Breast epithelium (tissue), 4 donors: ENCODE measurements around the gene ZSCAN1. TPM values are rescaled to one million over a fixed set of nuclear protein-coding genes. Genes with fewer than 3 reads are reported as not detected.

Experiments used
- DNase-seq, 2 donors: peaks; one replicate each; pipeline ENCODE4 v3.0.0-alpha.2; 2019; ENCODE audit warnings: low spot score in 2 of 2
- H3K27ac ChIP-seq, 2 donors: fragments of 200-600 bp; sonication (generic) in 1 of 2; one replicate each; pipeline ENCODE4 v1.5.1; 2016 to 2019; ENCODE audit warnings: mild to moderate bottlenecking in 1 of 2
- H3K27me3 ChIP-seq, 2 donors: fragments of 200-600 bp; sonication (generic) in 1 of 2; one replicate each; pipeline versions ENCODE4 v1.5.1 to v1.6.0; 2017 to 2019; ENCODE audit warnings: control low read depth in 1 of 2, mild to moderate bottlenecking in 1 of 2
- H3K36me3 ChIP-seq: fragments of 200-600 bp; one replicate; pipeline ENCODE4 v1.5.1; 2019
- H3K4me1 ChIP-seq, 2 donors: fragments of 200-600 bp; sonication (generic); one replicate each; pipeline ENCODE4 v1.5.1; 2016 to 2019; ENCODE audit warnings: control low read depth in 1 of 2
- H3K4me3 ChIP-seq, 3 donors: fragments of 200-600 bp; sonication (generic); 1 replicate in 2 of 3; 2 replicates in 1 of 3; pipeline ENCODE4 v1.5.1; 2016 to 2019; ENCODE audit warnings: mild to moderate bottlenecking in 3 of 3, moderate library complexity in 2 of 3
- H3K9me3 ChIP-seq, 2 donors: fragments of 200-600 bp; sonication (generic) in 1 of 2; one replicate each; pipeline ENCODE4 v1.5.1; 2016 to 2019; ENCODE audit warnings: control low read depth in 1 of 2
- POLR2A ChIP-seq: fragments of 450-650 bp; IDR thresholded peaks from one replicate; pipeline ENCODE4 v1.6.1; 2016; ENCODE audit warnings: antibody characterized with exemption, mild to moderate bottlenecking, moderate library complexity
- POLR2AphosphoS5 ChIP-seq, 3 donors: sonication (generic); formaldehyde crosslinking; IDR thresholded peaks; one replicate each; pipeline ENCODE4 v1.6.1; 2017; ENCODE audit warnings: antibody characterized with exemption in 3 of 3
- intact Hi-C: fragments of 100-400 bp; cut with DNase I; formaldehyde crosslinking; loops from one replicate; pipeline ENCODE4 v1.15.1; 2023; ENCODE audit warnings: low total_unique reads
- total RNA-seq, 3 donors: library from RNA; depleted of rRNA; stranded (reverse); fragments of >200 nt; gene quantifications; one replicate each; pipeline ENCODE4 v1.1.0, GENCODE V29; 2016
- TF ChIP-seq, protein P1 (sequence below), 3 donors: fragments of 450-650 bp; IDR thresholded peaks; one replicate each; pipeline ENCODE4 v1.5.1; 2016 to 2017; ENCODE audit warnings: antibody characterized with exemption in 3 of 3, mild to moderate bottlenecking in 3 of 3, moderate library complexity in 3 of 3

ZSCAN1 gene
- total RNA-seq, 3 donors from 2014 or later: 1.3 TPM; not detected in 2

- no peaks in the 10 kb centered on the region for H3K27me3 ChIP-seq
- no peaks in the 10 kb centered on the region for H3K4me1 ChIP-seq
- no peak overlapping the region for H3K27ac ChIP-seq
- intact Hi-C loops: loop anchor here (5.0 kb wide), 1 partner anchor 1361 kb away; no protein-coding TSS in a partner anchor
- peaks cover 14% of the 10 kb centered on the region for H3K36me3 ChIP-seq
- H3K4me3 ChIP-seq: no peak overlapping the region
- peaks cover 62 to 86% of the 10 kb centered on the region in 2 donors for H3K9me3 ChIP-seq
- no peak for TF ChIP-seq POLR2A
- TF ChIP-seq, protein P1, sequence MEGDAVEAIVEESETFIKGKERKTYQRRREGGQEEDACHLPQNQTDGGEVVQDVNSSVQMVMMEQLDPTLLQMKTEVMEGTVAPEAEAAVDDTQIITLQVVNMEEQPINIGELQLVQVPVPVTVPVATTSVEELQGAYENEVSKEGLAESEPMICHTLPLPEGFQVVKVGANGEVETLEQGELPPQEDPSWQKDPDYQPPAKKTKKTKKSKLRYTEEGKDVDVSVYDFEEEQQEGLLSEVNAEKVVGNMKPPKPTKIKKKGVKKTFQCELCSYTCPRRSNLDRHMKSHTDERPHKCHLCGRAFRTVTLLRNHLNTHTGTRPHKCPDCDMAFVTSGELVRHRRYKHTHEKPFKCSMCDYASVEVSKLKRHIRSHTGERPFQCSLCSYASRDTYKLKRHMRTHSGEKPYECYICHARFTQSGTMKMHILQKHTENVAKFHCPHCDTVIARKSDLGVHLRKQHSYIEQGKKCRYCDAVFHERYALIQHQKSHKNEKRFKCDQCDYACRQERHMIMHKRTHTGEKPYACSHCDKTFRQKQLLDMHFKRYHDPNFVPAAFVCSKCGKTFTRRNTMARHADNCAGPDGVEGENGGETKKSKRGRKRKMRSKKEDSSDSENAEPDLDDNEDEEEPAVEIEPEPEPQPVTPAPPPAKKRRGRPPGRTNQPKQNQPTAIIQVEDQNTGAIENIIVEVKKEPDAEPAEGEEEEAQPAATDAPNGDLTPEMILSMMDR (IDR thresholded peaks at IDR 0.05): no peak
- TF ChIP-seq POLR2AphosphoS5 (IDR thresholded peaks at IDR 0.05): no peak
- DNase-seq: no peak
These were observed 59.2 kb downstream of the ZSCAN1 start for GRCh38 chr19:58093071-58093470.

- H3K27me3 ChIP-seq: no peaks in the 10 kb centered on the region
- DNase-seq: no peak
- no peaks in the 10 kb centered on the region for H3K4me1 ChIP-seq
- intact Hi-C loops: no loop called here
- H3K36me3 ChIP-seq: peaks cover 4% of the 10 kb centered on the region
- peaks cover 48 to 66% of the 10 kb centered on the region in 2 donors for H3K9me3 ChIP-seq
- H3K27ac ChIP-seq: no peak overlapping the region
- no peak overlapping the region for H3K4me3 ChIP-seq
- no peak for TF ChIP-seq POLR2AphosphoS5 (IDR thresholded peaks at IDR 0.05)
- no peak for TF ChIP-seq POLR2A
- TF ChIP-seq, protein P1 (IDR thresholded peaks at IDR 0.05): no peak
These were observed 61.5 kb downstream of the ZSCAN1 start for GRCh38 chr19:58095328-58095727.

GRCh38 chr19:58096884-58097283 is 63.1 kb downstream of the ZSCAN1 start:
- H3K9me3 ChIP-seq: peaks cover 39 to 51% of the 10 kb centered on the region in 2 donors
- no peak for DNase-seq
- H3K27me3 ChIP-seq: no peaks in the 10 kb centered on the region

GRCh38 chr19:58097349-58097748 is 63.5 kb downstream of the ZSCAN1 start:
- H3K27me3 ChIP-seq: no peaks in the 10 kb centered on the region
- peaks cover 34 to 51% of the 10 kb centered on the region in 2 donors for H3K9me3 ChIP-seq
- intact Hi-C loops: no loop called here
- peak overlapping the region; percentile 95 to 99 for H3K27ac ChIP-seq
- TF ChIP-seq, protein P1 (IDR thresholded peaks at IDR 0.05): no peak
- no peak for TF ChIP-seq POLR2A
- TF ChIP-seq POLR2AphosphoS5 (IDR thresholded peaks at IDR 0.05): no peak
- no peak for DNase-seq
- peaks cover 4% of the 10 kb centered on the region for H3K36me3 ChIP-seq
- no peaks in the 10 kb centered on the region for H3K4me1 ChIP-seq
- peak overlapping the region; percentile 71 to 98 (median 97) for H3K4me3 ChIP-seq

More at GRCh38 chr19:58096884-58097283, 63.1 kb downstream of the ZSCAN1 start:
- Histone ChIP-seq H3K4me3 (peak overlapping the region in 2 of 3 donors; percentile 97 to 98), H3K4me1 (no peaks in the 10 kb centered on the region), H3K36me3 (peaks cover 4% of the 10 kb centered on the region), H3K27ac (peak overlapping the region; percentile 95 to 99)
- intact Hi-C loops: no loop called here
- TF ChIP-seq POLR2AphosphoS5 (IDR thresholded peaks at IDR 0.05): no peak
- TF ChIP-seq POLR2A: no peak
- TF ChIP-seq, protein P1 (IDR thresholded peaks at IDR 0.05): no peak

DNA sequence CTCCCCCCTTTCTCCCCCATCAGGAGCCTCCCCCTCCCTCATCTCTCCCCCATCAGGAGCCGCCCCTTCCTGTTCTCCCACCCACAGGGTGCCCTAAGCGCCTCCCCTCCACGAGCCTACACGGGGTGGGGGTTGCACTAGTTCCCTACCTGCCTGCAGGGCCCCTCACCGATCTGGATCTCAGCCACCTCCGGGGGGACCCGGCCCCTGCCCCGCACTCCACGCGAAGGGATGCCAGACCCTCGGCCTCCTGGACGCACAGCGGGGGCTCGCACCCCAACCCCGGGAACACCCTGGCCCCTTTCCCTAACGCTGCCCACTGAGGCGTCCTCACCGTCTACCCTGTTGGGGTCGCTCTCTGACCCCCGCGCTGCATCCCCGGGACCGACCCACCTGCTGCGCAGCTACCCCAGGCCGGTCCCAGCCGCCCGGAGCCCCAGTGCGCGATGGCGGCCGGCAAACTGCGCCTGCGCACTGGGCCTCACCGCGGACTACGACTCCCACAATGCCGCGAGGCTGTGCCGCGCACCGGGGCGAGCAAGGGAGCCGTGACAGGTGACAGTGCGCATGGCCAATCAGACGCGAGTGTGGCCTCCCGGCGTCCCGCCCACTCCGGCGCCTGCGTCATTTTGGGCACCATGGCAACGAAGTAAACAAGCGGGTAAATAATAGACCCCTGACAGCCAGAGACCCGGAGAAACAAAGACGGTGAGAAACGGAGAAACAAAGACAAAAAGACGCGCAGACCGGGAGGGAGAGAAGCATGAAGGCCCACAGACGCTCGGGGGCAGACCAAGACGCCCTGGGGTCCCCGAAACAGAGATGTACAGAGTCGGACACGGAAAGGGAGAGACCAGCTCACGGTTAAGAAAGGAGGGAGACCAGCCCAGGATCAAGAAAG is 64.2 kb downstream of the ZSCAN1 start, which contains the start of gene ZSCAN18:
ZSCAN18 (minus strand) TSS at position 451 of the 901 bp plus-strand sequence. CDS start 7,964 bp downstream, outside the sequence.
- Histone ChIP-seq H3K36me3 (peaks cover 4% of the 10 kb centered on the region), H3K27me3 (no peaks in the 10 kb centered on the region), H3K4me1 (no peaks in the 10 kb centered on the region), H3K27ac (peak within 1 kb of the TSS; percentile 95 to 99), H3K9me3 (peaks cover 34 to 47% of the 10 kb centered on the region in 2 donors), H3K4me3 (peak within 1 kb of the TSS; percentile 71 to 98 (median 97))
- TF ChIP-seq POLR2A: peak; percentile 85
- TF ChIP-seq POLR2AphosphoS5 (IDR thresholded peaks at IDR 0.05): peak; percentile 74 to 97 (median 90)
- TF ChIP-seq, protein P1 (IDR thresholded peaks at IDR 0.05): no peak
- intact Hi-C loops: no loop called here
- DNase-seq: peak; percentile 99
